BJ (cell line): ENCODE measurements around the gene COIL. TPM values are rescaled to one million over a fixed set of nuclear protein-coding genes. Genes with fewer than 3 reads are reported as not detected.

Experiments used
- CTCF ChIA-PET: fragments of 350-600 bp; formaldehyde crosslinking; extraction: SDS; loops from one replicate; lab custom pipeline; 2021; ENCODE audit warnings: antibody characterized with exemption, inconsistent platforms; lab: Yijun Ruan, JAX
- POLR2A ChIA-PET: fragments of 300-600 bp; sonication (Branson Sonifier 250); formaldehyde crosslinking; extraction: SDS; loops from one replicate; lab custom pipeline; 2021; ENCODE audit warnings: antibody characterized with exemption; lab: Charles Lee
- DNase-seq: peaks from one replicate; pipeline ENCODE4 v3.0.0-alpha.2; 2011; ENCODE audit warnings: low read depth
- H3K27me3 ChIP-seq: 2 replicates; pipeline ENCODE4 v1.6.0; 2011; ENCODE audit warnings: low read length; ENCODE audit not compliant: control insufficient read depth, insufficient read depth
- H3K36me3 ChIP-seq: 2 replicates; pipeline ENCODE4 v1.5.1; 2011; ENCODE audit warnings: low read length; ENCODE audit not compliant: control insufficient read depth, insufficient read depth
- H3K4me3 ChIP-seq: 2 replicates; pipeline ENCODE4 v1.5.1; 2011; ENCODE audit warnings: low read depth, mild to moderate bottlenecking, control low read depth, low read length
- polyA plus RNA-seq: library from polyadenylated mRNA; depleted of rRNA; stranded (reverse); fragments of >200 nt; gene quantifications from 2 replicates; pipeline ENCODE4 v1.2.3, GENCODE V29; 2011
- TF ChIP-seq, protein P1 (sequence below): IDR thresholded peaks from 2 replicates; pipeline ENCODE4 v1.5.1; 2011; ENCODE audit warnings: low read depth, mild to moderate bottlenecking, control low read depth, inconsistent platforms, low read length, moderate library complexity; ENCODE audit not compliant: insufficient read depth

The COIL gene
- polyA plus RNA-seq, 1 experiment = 2.8 TPM

DNA sequence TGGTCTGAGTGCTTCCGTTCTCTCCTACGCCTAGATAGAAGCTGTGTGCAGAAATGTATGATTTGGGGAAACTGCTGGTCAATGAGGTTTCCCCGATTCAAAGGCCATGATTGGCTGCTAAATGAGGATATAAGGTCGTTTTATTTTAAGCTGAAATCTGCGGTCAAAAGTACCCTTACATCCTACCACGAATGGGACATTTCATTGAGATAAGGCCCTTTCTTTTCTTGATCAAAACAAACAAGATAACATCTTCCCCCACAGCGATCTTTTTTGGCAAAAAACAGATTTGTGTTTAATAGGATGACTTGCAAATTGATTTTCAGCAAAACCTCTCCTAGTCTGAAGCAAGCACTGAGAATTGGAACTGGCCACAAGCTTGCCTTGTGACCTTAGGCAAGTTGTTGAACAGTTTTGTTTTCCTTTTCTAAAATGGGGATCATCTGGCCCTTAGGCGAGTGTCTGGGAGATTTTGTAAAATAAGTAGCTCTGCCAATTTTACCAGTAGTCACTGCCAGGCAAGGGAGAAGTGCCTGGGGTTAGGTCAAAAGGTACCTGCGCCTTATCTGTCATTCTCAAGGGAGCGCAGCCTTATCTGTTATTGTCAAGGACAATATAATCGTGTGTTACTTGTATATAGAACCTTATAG, 17.7 kb upstream of the COIL start:
- ChIA-PET POLR2A (no interaction called here), CTCF (interaction anchor here (0.7 to 1.6 kb wide), 2 partner anchors 16 to 120 kb away, joined by 4 read pairs; no protein-coding TSS in a partner anchor)
- DNase-seq = no peak
- no peaks in the 10 kb centered on the region for H3K36me3 ChIP-seq
- TF ChIP-seq, protein P1, sequence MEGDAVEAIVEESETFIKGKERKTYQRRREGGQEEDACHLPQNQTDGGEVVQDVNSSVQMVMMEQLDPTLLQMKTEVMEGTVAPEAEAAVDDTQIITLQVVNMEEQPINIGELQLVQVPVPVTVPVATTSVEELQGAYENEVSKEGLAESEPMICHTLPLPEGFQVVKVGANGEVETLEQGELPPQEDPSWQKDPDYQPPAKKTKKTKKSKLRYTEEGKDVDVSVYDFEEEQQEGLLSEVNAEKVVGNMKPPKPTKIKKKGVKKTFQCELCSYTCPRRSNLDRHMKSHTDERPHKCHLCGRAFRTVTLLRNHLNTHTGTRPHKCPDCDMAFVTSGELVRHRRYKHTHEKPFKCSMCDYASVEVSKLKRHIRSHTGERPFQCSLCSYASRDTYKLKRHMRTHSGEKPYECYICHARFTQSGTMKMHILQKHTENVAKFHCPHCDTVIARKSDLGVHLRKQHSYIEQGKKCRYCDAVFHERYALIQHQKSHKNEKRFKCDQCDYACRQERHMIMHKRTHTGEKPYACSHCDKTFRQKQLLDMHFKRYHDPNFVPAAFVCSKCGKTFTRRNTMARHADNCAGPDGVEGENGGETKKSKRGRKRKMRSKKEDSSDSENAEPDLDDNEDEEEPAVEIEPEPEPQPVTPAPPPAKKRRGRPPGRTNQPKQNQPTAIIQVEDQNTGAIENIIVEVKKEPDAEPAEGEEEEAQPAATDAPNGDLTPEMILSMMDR = no peak
- H3K27me3 ChIP-seq = no peaks in the 10 kb centered on the region; the same call in 1 of the 2 replicates
- peak overlapping the region; percentile 55 for H3K4me3 ChIP-seq

DNA sequence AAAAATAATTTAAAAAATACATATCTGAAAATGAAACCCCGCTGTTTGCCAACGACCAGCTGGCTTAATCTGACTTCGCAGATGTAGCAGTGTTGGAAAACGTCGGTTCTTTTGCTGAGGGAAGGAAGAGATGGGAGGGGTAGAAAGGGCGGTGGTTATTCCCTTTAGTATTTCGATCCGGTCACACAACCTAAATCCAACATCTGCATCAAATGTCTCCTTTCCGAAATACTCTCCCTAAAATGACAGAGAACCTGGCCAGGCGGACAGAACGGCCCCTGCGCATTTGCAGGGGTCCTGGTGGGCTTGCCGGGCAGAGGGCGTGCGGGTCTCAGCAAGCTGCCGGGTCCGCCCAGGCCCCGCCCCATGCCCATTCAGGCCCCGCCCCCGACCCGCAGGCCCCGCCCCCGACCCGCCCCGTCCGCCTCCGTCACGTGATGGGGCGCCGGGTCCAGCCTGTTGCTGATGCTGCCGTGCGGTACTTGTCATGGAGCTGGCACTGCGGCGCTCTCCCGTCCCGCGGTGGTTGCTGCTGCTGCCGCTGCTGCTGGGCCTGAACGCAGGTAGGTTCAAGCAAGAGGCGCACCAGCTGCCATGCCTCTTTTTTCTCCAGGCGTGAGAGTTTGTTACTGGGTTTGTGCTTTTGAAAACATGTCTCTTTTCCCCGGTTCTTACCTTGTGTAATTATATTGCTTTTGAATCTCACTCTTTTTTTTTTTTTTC, 17.0 kb upstream of the COIL start, which contains the start of gene SCPEP1:
Gene SCPEP1 (plus strand): TSS at position 459 of the 723 bp plus-strand sequence. CDS start 29 bp downstream, at position 488.
- POLR2A ChIA-PET = no interaction called here

DNA sequence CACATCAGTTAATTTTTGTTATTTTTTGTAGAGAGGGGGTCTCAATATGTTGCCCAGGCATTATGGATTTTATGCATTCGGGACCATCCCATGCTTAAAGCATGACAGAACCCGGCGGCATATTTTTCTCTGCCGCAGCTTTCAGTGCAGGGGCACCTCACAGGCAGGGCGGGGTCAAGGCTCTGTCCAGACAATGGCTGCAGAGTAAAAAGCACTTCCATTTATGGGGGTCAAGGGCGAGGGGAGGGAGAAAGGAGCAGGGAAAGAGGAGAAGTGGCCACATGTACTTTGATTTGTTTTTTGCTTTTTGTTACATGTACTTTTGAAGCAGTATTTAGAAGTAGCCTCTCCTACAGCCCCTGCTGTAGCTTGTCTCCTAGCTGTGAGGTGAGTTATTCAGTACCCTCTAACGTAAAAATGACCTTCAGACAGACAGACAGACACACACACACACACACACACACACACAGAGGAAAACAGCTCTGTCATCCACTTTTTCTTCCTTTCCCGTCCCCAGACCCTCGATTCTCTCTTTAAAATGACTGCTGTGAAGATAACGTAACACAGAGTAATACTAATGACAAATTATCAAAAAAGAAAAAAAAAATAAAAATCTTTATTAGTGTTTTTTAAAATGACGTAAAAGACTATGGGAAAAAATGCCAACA, 16.2 kb upstream of the COIL start:
- no peak for DNase-seq
- no peaks in the 10 kb centered on the region for H3K36me3 ChIP-seq
- no peak overlapping the region for H3K4me3 ChIP-seq
- TF ChIP-seq, protein P1 = no peak
- POLR2A ChIA-PET = no interaction called here
- no peaks in the 10 kb centered on the region; the same call in 1 of the 2 replicates for H3K27me3 ChIP-seq
- CTCF ChIA-PET = interaction anchor here (0.7 to 1.3 kb wide), 4 partner anchors 13 to 144 kb away, joined by 3 to 4 read pairs (median 3); partner anchors contain the start of gene COIL

More for the DNA sequence above, 17.0 kb upstream of the COIL start, which contains the start of gene SCPEP1:
- DNase-seq = no peak
- TF ChIP-seq, protein P1 = no peak
- Histone ChIP-seq H3K4me3 (peak within 1 kb of the TSS; percentile 55), H3K36me3 (no peaks in the 10 kb centered on the region), H3K27me3 (no peaks in the 10 kb centered on the region; the same call in 1 of the 2 replicates)
- CTCF ChIA-PET = interaction anchor here (0.7 to 1.6 kb wide), 5 partner anchors 14 to 143 kb away, joined by 3 to 4 read pairs (median 3); partner anchors contain the start of gene COIL

DNA sequence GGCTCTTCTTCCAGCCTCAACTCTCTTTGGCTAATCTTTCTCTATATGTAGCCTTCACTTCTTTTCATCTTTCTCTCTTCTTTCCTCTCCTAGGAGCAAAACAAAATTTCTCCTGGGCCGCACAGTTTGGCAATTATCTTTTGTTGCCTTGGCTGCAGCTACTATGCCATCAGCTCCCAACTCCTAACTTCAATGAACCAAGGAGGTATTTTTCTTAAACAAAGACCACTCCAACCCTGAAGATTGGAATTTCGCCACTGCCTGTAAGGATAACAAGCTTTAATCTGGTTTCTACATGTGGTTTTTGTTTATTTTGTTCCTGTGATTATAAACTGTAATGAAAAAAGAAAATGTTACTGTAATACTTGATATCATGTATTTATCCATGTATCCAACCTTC, 14.8 kb upstream of the COIL start:
- Histone ChIP-seq H3K27me3 (no peaks in the 10 kb centered on the region; the same call in 1 of the 2 replicates), H3K4me3 (no peak overlapping the region), H3K36me3 (no peaks in the 10 kb centered on the region)
- ChIA-PET POLR2A (no interaction called here), CTCF (interaction anchor here (0.7 to 1.6 kb wide), 3 partner anchors 11 to 30 kb away, joined by 3 to 5 read pairs (median 3); no protein-coding TSS in a partner anchor)
- no peak for DNase-seq
- TF ChIP-seq, protein P1 = no peak
